ENCODE measurements around the gene ARHGAP21. TPM values are rescaled to one million over a fixed set of nuclear protein-coding genes. Genes with fewer than 3 reads are reported as not detected.
"Not testable (repeated sequence)": the region's sequence is repeated elsewhere in the genome, so short reads cannot be mapped to it uniquely, and the experiment has no call there.

ARHGAP21 gene
- 100 to 1,000 TPM in 4 of 5 donors, 10 to 100 TPM in 1; 95.3 to 143 (median 131) TPM for polyA plus RNA-seq (ENCODE audit: insufficient read depth in 1 of 5, insufficient read length in 5 of 5, low replicate concordance in 1 of 5)
- long read RNA-seq, donor 1, partial matches to known transcripts: 0 of 6 reads
- long read RNA-seq, donor 1, other reads (novel, unspliced or antisense): 0 of 6 reads
- long read RNA-seq, donor 2: 0 reads
- long read RNA-seq, donor 3, partial matches to known transcripts: 0 of 5 reads
- long read RNA-seq, donor 3, other reads (novel, unspliced or antisense): 0 of 5 reads
- long read RNA-seq, donor 4, partial matches to known transcripts: 9 of 12 reads
- long read RNA-seq, donor 4, other reads (novel, unspliced or antisense): 0 of 12 reads
- long read RNA-seq, donor 5, partial matches to known transcripts: 0 of 3 reads
- long read RNA-seq, donor 5, other reads (novel, unspliced or antisense): 0 of 3 reads
- long read RNA-seq, donor 6, partial matches to known transcripts: 5 of 7 reads
- long read RNA-seq, donor 6, other reads (novel, unspliced or antisense): 0 of 7 reads
- long read RNA-seq, donor 7, partial matches to known transcripts: 0 of 2 reads
- long read RNA-seq, donor 7, other reads (novel, unspliced or antisense): 0 of 2 reads
- long read RNA-seq, donor 8: 0 reads

- peak; percentile 58 to 69 for DNase-seq
Observed at GRCh38 chr10:24723788-24724380, at the start of gene ARHGAP21. TSS of gene ARHGAP21 (minus strand) at chr10:24723887. CDS start at chr10:24721899, 1,988 bp downstream.

- DNase-seq: peak; percentile 14 to 17
Observed at GRCh38 chr10:24771943-24772694, 48.4 kb upstream of the ARHGAP21 start.

- not testable (repeated sequence) for DNase-seq
Observed at GRCh38 chr10:24764991-24765390, 41.3 kb upstream of the ARHGAP21 start.

- DNase-seq: no peak
Observed at GRCh38 chr10:24762966-24763623, 39.4 kb upstream of the ARHGAP21 start.

- no peak for DNase-seq
Observed at GRCh38 chr10:24762161-24762924, 38.7 kb upstream of the ARHGAP21 start.

- no peak for DNase-seq
Observed at GRCh38 chr10:24759672-24760071, 36.0 kb upstream of the ARHGAP21 start.

- not testable (repeated sequence) for DNase-seq
Observed at GRCh38 chr10:24758254-24758653, 34.6 kb upstream of the ARHGAP21 start.

GRCh38 chr10:24756283-24756682 lies 32.6 kb upstream of the ARHGAP21 start:
- no peak for DNase-seq

- DNase-seq: no peak
Observed at GRCh38 chr10:24751716-24752115, 28.0 kb upstream of the ARHGAP21 start.

GRCh38 chr10:24750695-24751094 lies 27.0 kb upstream of the ARHGAP21 start:
- no peak for DNase-seq

- DNase-seq: no peak
Observed at GRCh38 chr10:24748214-24748613, 24.5 kb upstream of the ARHGAP21 start.

- DNase-seq: no peak
Observed at GRCh38 chr10:24744946-24745345, 21.3 kb upstream of the ARHGAP21 start.

GRCh38 chr10:24740714-24741113 lies 17.0 kb upstream of the ARHGAP21 start:
- no peak for DNase-seq

- no peak for DNase-seq
Observed at GRCh38 chr10:24737001-24737400, 13.3 kb upstream of the ARHGAP21 start.

- DNase-seq: no peak
Observed at GRCh38 chr10:24731942-24732341, 8.3 kb upstream of the ARHGAP21 start.

- DNase-seq: no peak
Observed at GRCh38 chr10:24730811-24731210, 7.1 kb upstream of the ARHGAP21 start.

- DNase-seq: no peak
Observed at GRCh38 chr10:24727786-24728185, 4.1 kb upstream of the ARHGAP21 start.

GRCh38 chr10:24726626-24727025 lies 2.9 kb upstream of the ARHGAP21 start:
- no peak for DNase-seq

GRCh38 chr10:24726029-24726428 lies 2.3 kb upstream of the ARHGAP21 start:
- not testable (repeated sequence) for DNase-seq

GRCh38 chr10:24724381-24725228 lies 918 bp upstream of the ARHGAP21 start:
- DNase-seq: peak; percentile 95 to 97
